Endothelial cell of umbilical vein (primary cell): ENCODE results near the gene PAN3. TPM values are rescaled to one million over a fixed set of nuclear protein-coding genes. Genes with fewer than 3 reads are reported as not detected.

ENCODE experiments used
- BruUV-seq: library from RNA; stranded (reverse); fragments of 400-500 nt; replicated peaks from 2 replicates; lab custom pipeline; 2021; lab: Mats Ljungman, UMichigan
- CTCF ChIA-PET: fragments of 300-600, 350-600 bp; sonication (Branson Sonifier 250); formaldehyde crosslinking; loops from one replicate; lab custom pipeline; 2021; ENCODE audit warnings: antibody characterized with exemption, inconsistent platforms; lab: Charles Lee
- POLR2A ChIA-PET: fragments of 300-600, 350-600 bp; sonication (Branson Sonifier 250); formaldehyde crosslinking; loops from one replicate; lab custom pipeline; 2021; ENCODE audit warnings: antibody characterized with exemption, inconsistent platforms; lab: Charles Lee
- DNase-seq: peaks from one replicate; pipeline ENCODE4 v3.0.0-alpha.2; 2011; ENCODE audit warnings: low read depth, low spot score
- FAIRE-seq: peaks from 2 replicates; lab custom pipeline; 2011; peaks lifted over from hg19 to GRCh38; lab: Jason Lieb, UNC
- H2AFZ ChIP-seq: 2 replicates; pipeline ENCODE4 v1.6.0; 2012; ENCODE audit warnings: low read depth, low read length, control low read depth, inconsistent platforms
- H3K27ac ChIP-seq: 2 replicates; pipeline ENCODE4 v1.5.1; 2011; ENCODE audit warnings: low read depth, mild to moderate bottlenecking, control low read depth, low read length, moderate library complexity; ENCODE audit not compliant: insufficient read depth
- H3K27me3 ChIP-seq, 2 experiments: 2 replicates each; pipeline versions ENCODE4 v1.6.0 to v1.6.1; 2011; ENCODE audit warnings: low read length in 2 of 2, mixed read lengths in 1 of 2; ENCODE audit not compliant: control insufficient read depth in 2 of 2, insufficient read depth in 2 of 2
- H3K36me3 ChIP-seq, 2 experiments: 2 replicates in 1 of 2; 3 replicates in 1 of 2; pipeline ENCODE4 v1.5.1; 2011; ENCODE audit warnings: low read length in 2 of 2, mild to moderate bottlenecking in 1 of 2, moderate library complexity in 1 of 2; ENCODE audit not compliant: control insufficient read depth in 2 of 2, insufficient read depth in 2 of 2; ENCODE audit errors: extremely low read depth in 1 of 2
- H3K4me1 ChIP-seq: 3 replicates; pipeline ENCODE4 v1.5.1; 2011; ENCODE audit warnings: mild to moderate bottlenecking, low read length; ENCODE audit not compliant: control insufficient read depth, insufficient read depth; ENCODE audit errors: extremely low read depth
- H3K4me2 ChIP-seq: 2 replicates; pipeline ENCODE4 v1.6.1; 2011; ENCODE audit warnings: low read length, control low read depth, mixed read lengths; ENCODE audit not compliant: insufficient read depth
- H3K4me3 ChIP-seq, 3 experiments: fragments of 200-600 bp in 1 of 3; sonication (generic), shearing (Covaris generic) in 1 of 3; replicated peaks in 1 of 3; 2 replicates each; pipeline ENCODE4 v1.5.1; 2011 to 2016; ENCODE audit warnings: control low read depth in 3 of 3, low read length in 3 of 3, mild to moderate bottlenecking in 2 of 3, inconsistent platforms in 1 of 3, low read depth in 1 of 3, moderate library complexity in 1 of 3; ENCODE audit not compliant: insufficient read depth in 1 of 3
- H3K79me2 ChIP-seq: 2 replicates; pipeline ENCODE4 v1.6.0; 2012; ENCODE audit warnings: low read length, inconsistent platforms; ENCODE audit not compliant: control insufficient read depth, insufficient read depth
- H3K9ac ChIP-seq: replicated peaks from 2 replicates; pipeline ENCODE3; 2011; ENCODE audit warnings: low read length, control low read depth; ENCODE audit not compliant: insufficient read depth; ENCODE audit errors: extremely low read depth
- H3K9me1 ChIP-seq: replicated peaks from 3 replicates; pipeline ENCODE4 v1.6.0; 2011; ENCODE audit warnings: mild to moderate bottlenecking, low read length; ENCODE audit not compliant: control insufficient read depth, insufficient read depth; ENCODE audit errors: extremely low read depth
- H3K9me3 ChIP-seq: replicated peaks from 2 replicates; pipeline ENCODE4 v1.5.1; 2012; ENCODE audit warnings: low read length, inconsistent platforms; ENCODE audit not compliant: control insufficient read depth, insufficient read depth
- H4K20me1 ChIP-seq: replicated peaks from 2 replicates; pipeline ENCODE3; 2011; ENCODE audit warnings: mild to moderate bottlenecking, low read length; ENCODE audit not compliant: control insufficient read depth, insufficient read depth; ENCODE audit errors: extremely low read depth
- CTCF ChIP-seq, 2 donors: IDR thresholded peaks; 1 replicate in 1 of 2; 2 replicates in 1 of 2; pipeline ENCODE4 v1.5.1; 2011; ENCODE audit warnings: low read length in 2 of 2, mild to moderate bottlenecking in 2 of 2, moderate library complexity in 2 of 2, control low read depth in 1 of 2, inconsistent platforms in 1 of 2, low read depth in 1 of 2; ENCODE audit not compliant: insufficient read depth in 1 of 2; ENCODE audit errors: extremely low read depth in 1 of 2
- EZH2 ChIP-seq: IDR thresholded peaks from 2 replicates; pipeline ENCODE4 v1.6.1; 2012; ENCODE audit warnings: borderline replicate concordance, low read depth, mild to moderate bottlenecking, moderate library complexity, low read length, inconsistent platforms; ENCODE audit not compliant: severe bottlenecking
- FOS ChIP-seq: IDR thresholded peaks from 2 replicates; pipeline ENCODE4 v1.6.1; 2011; ENCODE audit warnings: mild to moderate bottlenecking, low read length, moderate library complexity, borderline replicate concordance; ENCODE audit not compliant: insufficient read depth
- GATA2 ChIP-seq: IDR thresholded peaks from 2 replicates; pipeline ENCODE4 v1.7.0; 2011; ENCODE audit warnings: low read depth, mild to moderate bottlenecking, moderate library complexity, mixed read lengths, low read length; ENCODE audit not compliant: insufficient read length, insufficient read depth
- JUN ChIP-seq: IDR thresholded peaks from 2 replicates; pipeline ENCODE4 v1.6.1; 2011; ENCODE audit warnings: borderline replicate concordance, low read depth; ENCODE audit not compliant: insufficient read length, insufficient read depth
- MYC ChIP-seq: IDR thresholded peaks from one replicate; pipeline ENCODE4 v1.6.1; 2011; ENCODE audit warnings: mild to moderate bottlenecking, low read depth, low read length
- POLR2A ChIP-seq: IDR thresholded peaks from 2 replicates; pipeline ENCODE4 v1.6.1; 2012; ENCODE audit warnings: low read depth, mild to moderate bottlenecking, control low read depth, low read length
- POLR2AphosphoS5 ChIP-seq: IDR thresholded peaks from 2 replicates; pipeline ENCODE4 v1.6.1; 2012; ENCODE audit warnings: low read depth, mild to moderate bottlenecking, control low read depth, low read length, moderate library complexity; ENCODE audit not compliant: insufficient read depth
- dilution Hi-C: fragments of 300-500 bp; cut with MboI; formaldehyde crosslinking; loops from one replicate; pipeline ENCODE4 v1.15.0; 2019; ENCODE audit warnings: low sequenced_read_pairs; ENCODE audit not compliant: extremely low pct_ligation_motif_present
- intact Hi-C: fragments of 100-400 bp; cut with micrococcal nuclease; formaldehyde crosslinking; loops from one replicate; pipeline ENCODE4 v1.10.0; 2022
- polyA plus RNA-seq, 4 experiments: library from polyadenylated mRNA; depleted of rRNA in 3 of 4; stranded (reverse) in 3 of 4; unstranded in 1 of 4; fragments of >200 nt; gene quantifications; 2 replicates each; pipeline versions ENCODE4 v1.2.1 to v1.2.3, GENCODE V29; 2011 to 2012; ENCODE audit warnings: missing spikeins in 1 of 4
- total RNA-seq: library from RNA; stranded (reverse); gene quantifications from 2 replicates; pipeline ENCODE4 v1.2.3, GENCODE V29; 2021
- TF ChIP-seq, protein P1 (sequence below): IDR thresholded peaks from 2 replicates; pipeline ENCODE4 v1.6.1; 2011; ENCODE audit not compliant: insufficient read depth, insufficient read length

The PAN3 gene
- total and polyA plus RNA-seq, 2 donors (not counting 3 experiments of a cell fraction or from before 2014, with no cell fraction given), result 8.5 to 31.9 TPM

GRCh38 chr13:28338006-28338574 lies 199.7 kb downstream of the PAN3 start:
- H3K27me3 ChIP-seq, result no peaks in the 10 kb centered on the region
- peak overlapping the region; percentile 20 for H3K4me2 ChIP-seq
- no peaks in the 10 kb centered on the region for H3K9me3 ChIP-seq
- intact Hi-C loops (no loop called here), dilution Hi-C loops (no loop called here)
- peak overlapping the region; percentile 80 for H3K27ac ChIP-seq
- ChIA-PET POLR2A (interaction anchor here (0.9 kb wide), 1 partner anchor 9 kb away, joined by 3 read pairs; no protein-coding TSS in a partner anchor), CTCF (interaction anchor here (0.8 to 3.9 kb wide), 6 partner anchors 9 to 459 kb away, joined by 3 to 22 read pairs (median 4); no protein-coding TSS in a partner anchor)
- H2AFZ ChIP-seq, result no peak overlapping the region
- TF ChIP-seq MYC (no peak), POLR2AphosphoS5 (no peak), JUN (no peak), GATA2 (no peak), FOS (no peak), CTCF (IDR thresholded peaks at IDR 0.05; ENCODE audit: extremely low read depth in 1 of 2, insufficient read depth in 1 of 2, low read depth in 1 of 2, low read length in 2 of 2) (no peak), POLR2A (no peak), EZH2 (no peak)
- TF ChIP-seq, protein P1, sequence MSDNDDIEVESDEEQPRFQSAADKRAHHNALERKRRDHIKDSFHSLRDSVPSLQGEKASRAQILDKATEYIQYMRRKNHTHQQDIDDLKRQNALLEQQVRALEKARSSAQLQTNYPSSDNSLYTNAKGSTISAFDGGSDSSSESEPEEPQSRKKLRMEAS, result no peak
- DNase-seq, result peak; percentile 54
- no peaks in the 10 kb centered on the region for H4K20me1 ChIP-seq
- H3K36me3 ChIP-seq, result peaks cover 0 to 2% of the 10 kb centered on the region in 2 experiments
- BruUV-seq, result TSS peak; percentile 66
- H3K4me1 ChIP-seq, result peaks cover 74% of the 10 kb centered on the region
- no peak for FAIRE-seq
- H3K9me1 ChIP-seq, result no peaks in the 10 kb centered on the region
- H3K4me3 ChIP-seq, result no peak overlapping the region
- H3K9ac ChIP-seq, result peak overlapping the region; percentile 53
- H3K79me2 ChIP-seq, result no peaks in the 10 kb centered on the region
